IPS-18c (cell line): ENCODE measurements around the gene TNNT2.

Experiments used
- H3K4me3 ChIP-seq: 2 replicates; pipeline ENCODE4 v1.7.0; 2013; ENCODE audit warnings: low read depth, mild to moderate bottlenecking, low read length, moderate library complexity; ENCODE audit not compliant: insufficient read depth
- H3K9me3 ChIP-seq: one replicate; pipeline ENCODE4 v1.6.1; 2013; ENCODE audit warnings: mild to moderate bottlenecking, low read length, moderate library complexity; ENCODE audit not compliant: control insufficient read depth, insufficient read depth

The TNNT2 gene

GRCh38 chr1:201377611-201378092 is at the start of gene TNNT2:
Gene TNNT2 (minus strand): TSS chr1:201377680. CDS start chr1:201373254, 4,426 bp downstream.
- Histone ChIP-seq H3K4me3 (no peak within 1 kb of the TSS), H3K9me3 (no peaks in the 10 kb centered on the region)

- no peak overlapping the region for H3K4me3 ChIP-seq
Observed at GRCh38 chr1:201426479-201427310, 49.2 kb upstream of the TNNT2 start.

GRCh38 chr1:201424146-201424545 is 46.7 kb upstream of the TNNT2 start:
- H3K4me3 ChIP-seq, result no peak overlapping the region
- H3K9me3 ChIP-seq, result peaks cover 2% of the 10 kb centered on the region

More at GRCh38 chr1:201426479-201427310, 49.2 kb upstream of the TNNT2 start:
- peaks cover 2% of the 10 kb centered on the region for H3K9me3 ChIP-seq

- peaks cover 2% of the 10 kb centered on the region for H3K9me3 ChIP-seq
- H3K4me3 ChIP-seq, result no peak overlapping the region
Observed at GRCh38 chr1:201423655-201424054, 46.2 kb upstream of the TNNT2 start.

DNA sequence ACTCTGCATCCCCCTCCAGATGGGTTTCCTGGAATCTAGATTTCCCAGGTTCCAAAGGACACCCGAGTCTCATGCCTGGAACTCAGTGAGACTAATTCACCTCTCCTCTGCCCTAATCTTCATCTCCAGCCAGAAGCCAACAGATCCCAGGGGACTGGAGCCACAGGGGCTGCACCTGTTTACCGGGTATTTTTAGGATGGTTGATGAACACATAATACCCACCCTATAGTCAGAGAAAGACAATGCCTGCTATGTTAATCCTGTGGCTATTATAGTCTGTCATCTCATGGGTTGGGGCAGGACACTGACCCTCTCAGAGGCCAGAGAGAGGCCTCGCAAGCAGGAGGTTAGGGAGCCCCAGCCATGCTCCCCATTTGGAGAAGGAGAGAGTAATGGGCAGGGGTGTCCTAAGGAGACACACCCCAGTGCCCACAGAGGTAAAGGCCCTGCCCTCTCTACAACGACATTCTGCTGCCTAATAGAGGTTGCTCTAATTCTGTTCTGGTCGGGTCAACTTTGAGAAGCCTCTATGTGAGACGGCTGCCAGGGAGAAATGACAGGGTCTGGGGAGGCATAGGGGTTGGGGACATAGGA is 45.1 kb upstream of the TNNT2 start:
- H3K9me3 ChIP-seq, result peaks cover 2% of the 10 kb centered on the region
- no peak overlapping the region for H3K4me3 ChIP-seq

DNA sequence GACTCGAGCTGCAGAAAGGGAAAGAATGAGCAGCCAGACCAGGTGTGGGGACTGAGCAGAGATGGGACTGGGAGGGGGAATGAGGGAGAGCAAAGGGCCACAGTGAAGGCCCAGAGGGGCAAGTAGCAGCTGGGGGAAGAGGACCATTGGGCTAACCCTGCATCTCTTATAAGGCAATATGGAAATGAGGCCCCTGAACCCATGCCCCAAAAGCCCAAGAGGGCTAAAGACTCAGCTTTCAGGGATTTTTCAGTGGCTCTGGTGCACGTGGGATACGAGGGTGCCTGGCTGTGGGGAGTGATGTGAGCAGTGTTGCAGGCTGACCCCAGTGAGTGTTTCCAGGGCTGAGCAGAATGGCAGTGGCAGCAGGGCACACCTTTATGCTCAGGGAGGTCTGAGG is 44.5 kb upstream of the TNNT2 start:
- Histone ChIP-seq H3K4me3 (no peak overlapping the region), H3K9me3 (peaks cover 2% of the 10 kb centered on the region)

DNA sequence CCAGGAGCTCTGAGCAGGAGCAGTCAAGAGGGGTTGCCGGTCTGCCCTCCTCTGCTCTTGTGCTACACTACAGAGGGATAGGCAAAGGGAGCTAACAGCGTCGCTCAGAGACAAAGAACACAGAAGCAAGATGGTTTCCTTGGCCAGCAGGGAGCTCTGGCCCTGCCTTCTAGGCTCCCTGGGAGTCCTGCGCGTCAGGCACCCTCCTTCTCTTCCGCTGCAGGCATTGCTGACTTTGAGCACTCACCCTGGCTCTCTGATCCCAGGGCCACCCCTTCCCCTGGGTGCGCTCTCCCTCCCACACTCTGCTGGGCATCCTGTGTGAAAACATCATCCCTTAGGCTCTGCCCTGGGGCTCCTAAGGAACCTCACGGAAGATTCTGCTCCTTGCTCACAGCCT is 43.6 kb upstream of the TNNT2 start:
- H3K4me3 ChIP-seq, result no peak overlapping the region; the same call in 1 of the 2 replicates
- H3K9me3 ChIP-seq, result peaks cover 2% of the 10 kb centered on the region

GRCh38 chr1:201420608-201421002 is 43.1 kb upstream of the TNNT2 start:
- Histone ChIP-seq H3K9me3 (peaks cover 2% of the 10 kb centered on the region), H3K4me3 (no peak overlapping the region; the same call in 1 of the 2 replicates)

DNA sequence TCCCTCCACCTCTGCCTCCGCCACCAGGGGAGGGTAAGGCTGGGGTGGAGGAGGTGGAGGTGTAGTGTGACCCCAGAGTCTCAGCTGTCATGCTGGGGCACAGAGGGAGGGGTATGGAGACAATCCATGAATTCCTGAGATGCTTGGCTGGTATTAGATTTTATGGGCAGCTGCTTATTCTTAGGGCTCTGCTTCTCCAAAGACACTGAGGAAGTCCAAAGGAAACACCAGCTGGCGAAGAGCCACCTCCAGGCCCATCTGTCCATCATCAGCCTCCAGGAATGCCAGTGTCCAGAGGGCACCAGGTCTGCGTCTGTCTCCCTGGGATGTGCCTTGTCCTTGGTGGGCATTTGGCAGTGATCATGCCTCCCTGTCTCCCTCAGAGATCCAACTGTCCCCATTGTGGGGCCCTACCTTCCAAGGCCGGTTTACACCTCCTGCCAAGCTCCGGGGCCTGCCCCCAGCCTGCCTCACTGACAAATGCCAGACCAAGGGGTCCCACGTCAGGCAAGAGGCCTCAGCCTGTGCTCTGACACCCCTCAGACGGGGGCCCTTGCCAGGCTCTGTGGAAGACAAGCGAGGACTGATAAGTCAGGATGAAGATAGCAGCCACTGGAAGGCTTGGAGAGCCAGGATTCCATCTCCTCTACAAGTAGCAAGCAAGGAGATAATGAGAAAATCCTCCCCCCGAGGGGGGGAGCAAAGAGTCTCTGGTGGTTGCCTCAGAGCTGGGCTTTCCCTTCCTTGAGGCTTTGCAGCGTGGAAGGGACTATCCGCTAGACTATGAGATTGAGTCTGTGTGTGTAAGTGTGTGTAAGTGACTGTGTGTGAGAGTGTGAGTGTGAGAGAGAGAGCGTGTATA is 42.5 kb upstream of the TNNT2 start:
- H3K4me3 ChIP-seq, result no peak overlapping the region

GRCh38 chr1:201419256-201419655 is 41.8 kb upstream of the TNNT2 start:
- H3K9me3 ChIP-seq, result peaks cover 6% of the 10 kb centered on the region
- no peak overlapping the region for H3K4me3 ChIP-seq

More for the DNA sequence above, 42.5 kb upstream of the TNNT2 start:
- H3K9me3 ChIP-seq, result peaks cover 5% of the 10 kb centered on the region

GRCh38 chr1:201418461-201418860 is 41.0 kb upstream of the TNNT2 start:
- no peak overlapping the region for H3K4me3 ChIP-seq
- peaks cover 6% of the 10 kb centered on the region for H3K9me3 ChIP-seq

DNA sequence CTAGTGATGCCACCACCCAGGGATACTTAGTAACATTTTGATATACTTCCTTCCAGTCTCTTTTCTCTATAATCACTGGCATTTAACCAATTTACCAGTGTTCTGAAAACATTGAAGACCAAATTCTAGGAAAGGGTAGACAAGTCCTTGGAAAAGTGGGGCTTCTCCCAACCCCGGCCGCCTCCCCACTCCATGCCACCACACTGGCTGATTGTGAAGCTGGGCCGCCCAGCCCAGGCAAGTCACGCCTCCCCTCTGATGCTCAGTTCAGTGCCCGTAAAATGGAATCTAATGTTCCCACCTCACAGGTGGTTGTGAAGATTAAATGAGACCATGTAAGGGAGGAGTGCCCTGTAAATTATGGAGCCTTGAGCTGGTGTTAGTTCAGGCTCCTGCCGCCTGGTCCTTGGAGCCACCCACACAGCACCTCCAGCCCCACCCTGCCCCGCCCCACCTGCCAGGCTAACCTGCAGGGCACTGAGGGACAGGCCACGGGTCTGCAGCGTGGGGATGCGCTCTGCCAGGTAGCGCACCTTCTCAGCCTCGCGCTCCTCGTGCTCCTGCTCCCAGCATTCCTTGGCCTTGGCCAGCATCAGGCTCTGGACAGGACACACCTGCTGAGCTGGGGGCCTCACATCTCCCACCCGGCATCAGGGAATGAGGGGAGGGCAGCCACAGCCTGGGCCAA is 36.7 kb upstream of the TNNT2 start:
- H3K9me3 ChIP-seq, result peaks cover 6% of the 10 kb centered on the region
- no peak overlapping the region for H3K4me3 ChIP-seq

- Histone ChIP-seq H3K9me3 (peaks cover 6% of the 10 kb centered on the region), H3K4me3 (no peak overlapping the region)
Observed at GRCh38 chr1:201411292-201411691, 33.8 kb upstream of the TNNT2 start.

DNA sequence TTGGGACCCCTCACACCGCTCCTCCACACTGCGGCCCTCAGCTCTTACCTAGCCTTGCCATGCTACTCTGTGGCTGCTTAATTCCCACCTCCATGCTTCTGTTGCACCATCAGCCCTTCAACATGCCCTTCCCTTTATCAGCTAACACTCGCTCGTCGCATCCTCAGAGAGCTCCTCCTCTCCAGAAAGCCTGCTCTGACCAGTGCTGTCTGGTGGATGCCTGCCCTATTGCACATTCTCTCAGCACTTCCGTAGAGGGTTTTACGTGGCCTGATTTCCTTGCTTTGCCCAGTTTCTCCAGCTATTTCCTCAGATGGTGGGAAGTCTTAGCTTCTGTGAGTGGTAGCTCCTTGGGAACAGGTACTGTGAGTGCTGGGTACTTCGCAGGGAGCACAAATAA is 32.0 kb upstream of the TNNT2 start:
- Histone ChIP-seq H3K4me3 (no peak overlapping the region), H3K9me3 (no peaks in the 10 kb centered on the region)

GRCh38 chr1:201408834-201409200 is 31.3 kb upstream of the TNNT2 start:
- H3K4me3 ChIP-seq, result no peak overlapping the region
- no peaks in the 10 kb centered on the region for H3K9me3 ChIP-seq

GRCh38 chr1:201408176-201408833 is 30.8 kb upstream of the TNNT2 start:
- Histone ChIP-seq H3K9me3 (no peaks in the 10 kb centered on the region), H3K4me3 (no peak overlapping the region)
